GM18507 (cell line): Measurements from ENCODE around the gene CLDN3.
"Not testable (repeated sequence)": the region's sequence is repeated elsewhere in the genome, so short reads cannot be mapped to it uniquely, and the experiment has no call there.

Experiments used
- DNase-seq: peaks from one replicate; pipeline ENCODE4 v3.0.0; 2011; ENCODE audit warnings: low read depth; ENCODE audit not compliant: insufficient read length; ENCODE audit errors: extremely low spot score
- FAIRE-seq: peaks from 2 replicates; lab custom pipeline; 2011; peaks lifted over from hg19 to GRCh38; lab: Jason Lieb, UNC

CLDN3 gene

GRCh38 chr7:73770002-73770859, at the start of gene CLDN3:
Gene CLDN3, minus strand, starts transcription at chr7:73770270. Its CDS starts 221 bp downstream, at chr7:73770049.
- DNase-seq (no peak), FAIRE-seq (no peak)

- DNase-seq: no peak
- no peak for FAIRE-seq
Observed at GRCh38 chr7:73817121-73817520, 47.1 kb upstream of the CLDN3 start.

- no peak for DNase-seq
- FAIRE-seq: no peak
Observed at GRCh38 chr7:73815436-73815835, 45.4 kb upstream of the CLDN3 start.

GRCh38 chr7:73812996-73813395, 42.9 kb upstream of the CLDN3 start:
- DNase-seq (no peak), FAIRE-seq (no peak)

- peak; percentile 51 for DNase-seq
- peak; percentile 39 for FAIRE-seq
Observed at GRCh38 chr7:73811760-73812168, 41.7 kb upstream of the CLDN3 start.

GRCh38 chr7:73810998-73811360, 40.9 kb upstream of the CLDN3 start:
- DNase-seq: no peak
- FAIRE-seq: no peak

GRCh38 chr7:73809467-73809951, 39.4 kb upstream of the CLDN3 start:
- no peak for FAIRE-seq

GRCh38 chr7:73802459-73802858, 32.4 kb upstream of the CLDN3 start:
- FAIRE-seq: no peak
- DNase-seq: no peak

More at GRCh38 chr7:73809467-73809951, 39.4 kb upstream of the CLDN3 start:
- no peak for DNase-seq

GRCh38 chr7:73801577-73801976, 31.5 kb upstream of the CLDN3 start:
- no peak for FAIRE-seq
- no peak for DNase-seq

GRCh38 chr7:73799282-73800141, 29.4 kb upstream of the CLDN3 start:
- FAIRE-seq (no peak), DNase-seq (no peak)

- FAIRE-seq, DNase-seq: not testable (repeated sequence)
Observed at GRCh38 chr7:73797176-73797575, 27.1 kb upstream of the CLDN3 start.

- not testable (repeated sequence) for FAIRE-seq
Observed at GRCh38 chr7:73796656-73797055, 26.6 kb upstream of the CLDN3 start.

GRCh38 chr7:73795188-73795587, 25.1 kb upstream of the CLDN3 start:
- not testable (repeated sequence) for FAIRE-seq, DNase-seq

More at GRCh38 chr7:73796656-73797055, 26.6 kb upstream of the CLDN3 start:
- not testable (repeated sequence) for DNase-seq

GRCh38 chr7:73791170-73791690, 21.2 kb upstream of the CLDN3 start:
- not testable (repeated sequence) for FAIRE-seq, DNase-seq

GRCh38 chr7:73789051-73789450, 19.0 kb upstream of the CLDN3 start:
- FAIRE-seq: no peak

GRCh38 chr7:73787786-73788048, 17.6 kb upstream of the CLDN3 start:
- FAIRE-seq, DNase-seq: not testable (repeated sequence)

More at GRCh38 chr7:73789051-73789450, 19.0 kb upstream of the CLDN3 start:
- DNase-seq: no peak

- DNase-seq (no peak), FAIRE-seq (no peak)
Observed at GRCh38 chr7:73786588-73786987, 16.5 kb upstream of the CLDN3 start.

- DNase-seq (no peak), FAIRE-seq (no peak)
Observed at GRCh38 chr7:73779517-73779916, 9.4 kb upstream of the CLDN3 start.

- DNase-seq: no peak
- FAIRE-seq: no peak
Observed at GRCh38 chr7:73778801-73779389, 8.8 kb upstream of the CLDN3 start.

- no peak for DNase-seq
- FAIRE-seq: no peak
Observed at GRCh38 chr7:73774923-73775322, 4.9 kb upstream of the CLDN3 start.
